Liver (tissue), 2 donors: Measurements from ENCODE around the gene ADCY2.

Source experiments
- FOXA1 ChIP-seq: IDR thresholded peaks from 2 replicates; pipeline ENCODE4 v1.6.1; 2016; ENCODE audit warnings: antibody characterized with exemption
- RAD21 ChIP-seq, 2 donors: IDR thresholded peaks; 2 replicates each; pipeline ENCODE4 v1.6.1; 2016; ENCODE audit warnings: antibody characterized with exemption in 2 of 2, mild to moderate bottlenecking in 2 of 2
- SP1 ChIP-seq: IDR thresholded peaks from 2 replicates; pipeline ENCODE4 v1.6.1; 2018; ENCODE audit warnings: antibody characterized with exemption, mild to moderate bottlenecking
- TAF1 ChIP-seq: conservative IDR thresholded peaks from 2 replicates; pipeline ENCODE4 v1.6.1; 2016; ENCODE audit warnings: antibody characterized with exemption, mild to moderate bottlenecking
- YY1 ChIP-seq: IDR thresholded peaks from 2 replicates; pipeline ENCODE4 v1.6.1; 2016; ENCODE audit warnings: antibody characterized with exemption, mild to moderate bottlenecking
- donor health status: healthy.

DNA sequence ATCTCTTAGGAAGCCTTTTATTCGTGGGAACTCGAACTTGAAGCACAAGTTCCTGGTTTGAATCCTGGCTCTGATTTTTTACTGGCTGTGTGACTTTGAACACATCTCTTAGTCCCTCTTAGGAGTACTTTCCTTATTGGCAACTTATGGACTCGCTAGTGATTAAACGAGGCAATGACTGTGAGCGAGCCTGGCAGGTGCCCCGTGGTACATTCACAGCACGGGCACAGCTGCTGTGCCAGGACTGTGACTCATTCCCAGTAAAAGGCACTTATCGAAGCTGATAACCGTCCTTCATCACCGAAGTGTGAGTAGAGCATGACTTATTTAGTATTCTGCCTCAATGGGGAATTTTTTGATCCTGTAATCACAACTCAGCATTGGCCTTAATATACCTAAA is 432.3 kb downstream of the ADCY2 start:
- no peak for TF ChIP-seq TAF1
- no peak for TF ChIP-seq SP1
- TF ChIP-seq RAD21 (IDR thresholded peaks at IDR 0.05) = no peak
- TF ChIP-seq FOXA1 = no peak
- no peak for TF ChIP-seq YY1
